HepG2 (cell line): ENCODE measurements around the gene CPT1A. TPM values are rescaled to one million over a fixed set of nuclear protein-coding genes. Genes with fewer than 3 reads are reported as not detected.

Experiments
- DNMT1 ChIP-seq: sonication (generic); formaldehyde crosslinking; IDR thresholded peaks from 2 replicates; pipeline ENCODE4 v1.5.1; 2020; ENCODE audit warnings: mild to moderate bottlenecking, missing genetic modification reagents
- MAFF ChIP-seq: IDR thresholded peaks from 2 replicates; pipeline ENCODE4 v1.6.1; 2011; ENCODE audit warnings: low read depth, low read length, improper control_type of control experiment
- MXI1 ChIP-seq: IDR thresholded peaks from 3 replicates; pipeline ENCODE4 v1.6.1; 2012; ENCODE audit warnings: low read depth, low read length, inconsistent platforms, borderline replicate concordance
- MYNN ChIP-seq: sonication (generic); formaldehyde crosslinking; IDR thresholded peaks from 2 replicates; pipeline ENCODE4 v1.4.0; 2020; ENCODE audit warnings: mild to moderate bottlenecking, low read depth, missing genetic modification reagents
- NR2F1 ChIP-seq, 2 experiments: fragments of 450-650 bp in 1 of 2; formaldehyde crosslinking in 1 of 2; IDR thresholded peaks; 2 replicates each; pipeline versions ENCODE4 v1.5.0 to v1.6.1; 2016 to 2020; ENCODE audit warnings: mild to moderate bottlenecking in 1 of 2, missing compliant biosample characterization in 1 of 2, missing genetic modification reagents in 1 of 2, moderate library complexity in 1 of 2
- NR2F6 ChIP-seq, 2 experiments: IDR thresholded peaks; 2 replicates each; pipeline ENCODE4 v1.6.1; 2016; ENCODE audit warnings: antibody characterized with exemption in 1 of 2, mild to moderate bottlenecking in 1 of 2
- PHB2 ChIP-seq: fragments of 450-650 bp; IDR thresholded peaks from 2 replicates; pipeline ENCODE4 v1.6.1; 2018; ENCODE audit not compliant: partially characterized antibody
- PHF5A ChIP-seq: IDR thresholded peaks from one replicate; pipeline ENCODE4 v1.6.1; 2018; ENCODE audit warnings: low read depth, missing genetic modification reagents; ENCODE audit not compliant: unreplicated experiment
- SKI ChIP-seq: fragments of 450-650 bp; IDR thresholded peaks from one replicate; pipeline ENCODE4 v1.6.1; 2018; ENCODE audit warnings: mild to moderate bottlenecking; ENCODE audit not compliant: partially characterized antibody
- TBL1XR1 ChIP-seq: fragments of 150-350 bp; IDR thresholded peaks from 2 replicates; pipeline ENCODE4 v1.6.1; 2014; ENCODE audit warnings: borderline replicate concordance, low read length; ENCODE audit not compliant: partially characterized antibody
- XRCC5 ChIP-seq: fragments of 200-400 bp; formaldehyde crosslinking; optimal IDR thresholded peaks from 2 replicates; pipeline ENCODE3; 2017; ENCODE audit warnings: mild to moderate bottlenecking, low read length
- ZNF33B ChIP-seq: sonication (generic); formaldehyde crosslinking; IDR thresholded peaks from 2 replicates; pipeline ENCODE4 v1.5.1; 2020; ENCODE audit warnings: mild to moderate bottlenecking, missing genetic modification reagents
- ZNF431 ChIP-seq: sonication (generic); formaldehyde crosslinking; IDR thresholded peaks from 2 replicates; pipeline ENCODE4 v1.9.0; 2022; ENCODE audit warnings: missing genetic modification reagents, low read depth, mild to moderate bottlenecking, borderline replicate concordance
- ZNF546 ChIP-seq: sonication (generic); formaldehyde crosslinking; conservative IDR thresholded peaks from 2 replicates; pipeline ENCODE4 v1.8.1; 2023; ENCODE audit warnings: mild to moderate bottlenecking, missing genetic modification reagents
- ZNF564 ChIP-seq: sonication (generic); formaldehyde crosslinking; IDR thresholded peaks from 2 replicates; pipeline ENCODE4 v1.8.1; 2023; ENCODE audit warnings: mild to moderate bottlenecking, missing genetic modification reagents
- ZNF589 ChIP-seq: sonication (generic); formaldehyde crosslinking; conservative IDR thresholded peaks from 2 replicates; pipeline ENCODE4 v1.8.0; 2022; ENCODE audit warnings: mild to moderate bottlenecking, moderate library complexity, missing genetic modification reagents
- polyA plus RNA-seq, 8 experiments: library from polyadenylated mRNA; depleted of rRNA in 3 of 8; stranded (reverse) in 7 of 8; unstranded in 1 of 8; fragments of >200 nt; fragmentation: Illumina TruSeq in 4 of 8; extraction: Trizol in 4 of 8; gene quantifications; 2 replicates each; pipeline versions ENCODE4 v1.2.1 to v1.2.3, GENCODE V29; 2011 to 2016; ENCODE audit warnings: low read depth in 4 of 8, missing spikeins in 1 of 8, mixed read lengths in 1 of 8; ENCODE audit not compliant: insufficient read depth in 1 of 8
- total RNA-seq, 5 experiments: library from RNA; depleted of rRNA; stranded (reverse); fragments of >200 nt; fragmentation: Illumina TruSeq; extraction: Trizol; gene quantifications; 2 replicates each; pipeline ENCODE4 v1.2.3, GENCODE V29; 2016; ENCODE audit warnings: low read depth in 1 of 5
- TF ChIP-seq, protein P1 (sequence below): sonication (generic); formaldehyde crosslinking; IDR thresholded peaks from 2 replicates; pipeline ENCODE4 v1.4.0; 2020; ENCODE audit warnings: mild to moderate bottlenecking, missing genetic modification reagents
- TF ChIP-seq, protein P2 (sequence below): sonication (generic); formaldehyde crosslinking; IDR thresholded peaks from 2 replicates; pipeline ENCODE4 v1.5.0; 2020; ENCODE audit warnings: missing genetic modification reagents, mild to moderate bottlenecking, borderline replicate concordance
- TF ChIP-seq, protein P3 (sequence below): sonication (generic); formaldehyde crosslinking; IDR thresholded peaks from 2 replicates; pipeline ENCODE4 v1.8.1; 2023; ENCODE audit warnings: missing genetic modification reagents, mild to moderate bottlenecking, borderline replicate concordance
- TF ChIP-seq, protein P4 (sequence below): sonication (generic); formaldehyde crosslinking; IDR thresholded peaks from 2 replicates; pipeline ENCODE4 v1.8.1; 2022; ENCODE audit warnings: mild to moderate bottlenecking, missing genetic modification reagents

CPT1A gene
- total and polyA plus RNA-seq, 2 of the 13 experiments (the other 11 are each of a cell fraction or from before 2014, with no cell fraction given): 7.0 to 7.1 TPM

DNA sequence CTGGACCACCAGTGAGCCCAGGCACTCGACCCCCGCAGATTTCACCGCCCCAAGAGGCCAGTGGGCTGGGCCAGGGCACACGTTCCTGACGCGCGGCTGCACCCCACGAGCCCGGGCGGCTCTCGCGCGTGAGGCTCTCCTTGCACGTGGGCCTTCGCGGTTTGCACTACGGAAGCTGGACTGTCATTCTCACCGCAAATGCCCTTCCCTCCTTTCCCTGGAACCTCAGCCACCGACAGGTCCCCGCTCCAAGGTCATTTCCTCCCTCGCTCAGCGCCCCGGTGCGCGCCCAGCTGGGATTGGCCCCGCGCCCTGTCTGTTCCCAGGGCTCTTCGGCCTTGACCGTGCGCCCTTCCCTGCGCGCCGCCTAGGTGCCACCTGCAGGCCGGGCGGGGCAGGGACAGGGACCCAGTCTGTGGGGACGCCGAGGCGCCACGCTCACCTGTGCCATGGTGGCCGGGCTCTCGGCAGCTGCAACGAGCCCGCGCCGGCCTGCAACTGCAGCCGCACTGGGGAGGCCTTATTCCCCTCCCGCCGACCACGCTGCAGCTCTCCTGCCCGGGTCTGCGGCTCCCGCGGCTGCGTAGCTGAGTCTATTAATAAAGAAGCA, 2.1 kb upstream of the CPT1A start (continued):
- TF ChIP-seq, protein P1, sequence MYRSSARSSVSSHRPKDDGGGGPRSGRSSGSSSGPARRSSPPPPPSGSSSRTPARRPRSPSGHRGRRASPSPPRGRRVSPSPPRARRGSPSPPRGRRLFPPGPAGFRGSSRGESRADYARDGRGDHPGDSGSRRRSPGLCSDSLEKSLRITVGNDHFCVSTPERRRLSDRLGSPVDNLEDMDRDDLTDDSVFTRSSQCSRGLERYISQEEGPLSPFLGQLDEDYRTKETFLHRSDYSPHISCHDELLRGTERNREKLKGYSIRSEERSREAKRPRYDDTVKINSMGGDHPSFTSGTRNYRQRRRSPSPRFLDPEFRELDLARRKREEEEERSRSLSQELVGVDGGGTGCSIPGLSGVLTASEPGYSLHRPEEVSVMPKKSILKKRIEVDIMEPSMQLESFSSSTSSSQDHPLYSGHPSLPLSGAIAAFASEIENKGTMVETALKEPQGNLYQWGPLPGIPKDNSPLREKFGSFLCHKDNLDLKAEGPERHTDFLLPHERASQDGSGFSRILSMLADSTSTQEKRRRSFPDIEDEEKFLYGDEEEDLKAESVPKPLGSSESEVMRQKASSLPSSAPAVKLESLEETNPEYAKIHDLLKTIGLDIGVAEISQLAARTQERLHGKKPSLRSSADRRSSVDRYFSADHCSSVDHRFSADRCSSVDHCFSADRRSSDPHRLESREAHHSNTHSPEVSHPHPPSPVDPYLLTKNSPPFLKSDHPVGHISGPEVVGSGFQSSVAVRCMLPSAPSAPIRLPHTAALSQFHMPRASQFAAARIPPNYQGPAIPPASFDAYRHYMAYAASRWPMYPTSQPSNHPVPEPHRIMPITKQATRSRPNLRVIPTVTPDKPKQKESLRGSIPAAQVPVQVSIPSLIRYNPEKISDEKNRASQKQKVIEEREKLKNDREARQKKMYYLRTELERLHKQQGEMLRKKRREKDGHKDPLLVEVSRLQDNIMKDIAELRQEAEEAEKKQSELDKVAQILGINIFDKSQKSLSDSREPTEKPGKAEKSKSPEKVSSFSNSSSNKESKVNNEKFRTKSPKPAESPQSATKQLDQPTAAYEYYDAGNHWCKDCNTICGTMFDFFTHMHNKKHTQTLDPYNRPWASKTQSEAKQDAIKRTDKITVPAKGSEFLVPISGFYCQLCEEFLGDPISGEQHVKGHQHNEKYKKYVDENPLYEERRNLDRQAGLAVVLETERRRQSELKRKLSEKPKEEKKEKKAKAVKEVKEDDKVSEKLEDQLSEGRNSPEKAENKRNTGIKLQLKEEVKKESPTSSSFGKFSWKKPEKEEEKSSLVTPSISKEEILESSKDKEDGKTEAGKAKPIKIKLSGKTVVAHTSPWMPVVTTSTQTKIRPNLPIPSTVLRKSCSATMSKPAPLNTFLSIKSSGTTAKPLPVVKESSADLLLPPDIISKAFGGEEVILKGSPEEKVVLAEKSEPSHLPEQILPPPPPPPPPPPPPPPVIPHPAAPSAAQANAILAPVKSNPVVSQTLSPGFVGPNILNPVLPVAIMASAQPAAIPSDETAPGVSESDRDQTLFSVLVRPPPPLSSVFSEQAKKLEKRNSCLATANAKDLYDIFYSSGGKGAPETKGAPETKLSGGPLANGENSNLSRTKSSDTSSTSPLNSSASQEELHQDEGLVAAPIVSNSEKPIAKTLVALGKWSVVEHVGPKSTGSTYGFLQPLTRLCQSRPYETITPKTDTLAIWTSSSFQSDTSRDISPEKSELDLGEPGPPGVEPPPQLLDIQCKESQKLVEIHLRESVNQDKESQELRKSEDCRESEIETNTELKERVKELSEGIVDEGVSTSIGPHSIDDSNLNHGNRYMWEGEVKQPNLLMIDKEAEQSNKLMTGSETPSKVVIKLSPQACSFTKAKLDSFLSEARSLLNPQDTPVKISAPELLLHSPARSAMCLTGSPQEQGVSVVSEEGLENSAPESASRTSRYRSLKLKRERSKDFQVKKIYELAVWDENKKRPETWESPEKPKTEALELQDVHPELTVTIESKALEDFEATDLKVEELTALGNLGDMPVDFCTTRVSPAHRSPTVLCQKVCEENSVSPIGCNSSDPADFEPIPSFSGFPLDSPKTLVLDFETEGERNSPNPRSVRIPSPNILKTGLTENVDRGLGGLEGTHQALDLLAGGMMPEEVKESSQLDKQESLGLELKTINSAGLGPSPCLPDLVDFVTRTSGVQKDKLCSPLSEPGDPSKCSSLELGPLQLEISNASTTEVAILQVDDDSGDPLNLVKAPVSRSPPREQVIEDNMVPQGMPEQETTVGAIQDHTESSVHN (CRISPR knock-in tag): peak; percentile 77; the same call in 1 of the 2 replicates
- TF ChIP-seq PHF5A (CRISPR knock-in tag) (peak; percentile 46), NR2F1 (CRISPR knock-in tag; IDR thresholded peaks at IDR 0.05) (peak; percentile 95 to 96), XRCC5 (peak; percentile 79), MAFF (no peak), MYNN (no peak), DNMT1 (CRISPR knock-in tag) (peak; percentile 86; the same call in 1 of the 2 replicates), NR2F6 (IDR thresholded peaks at IDR 0.05) (peak; percentile 53), NR2F6 (CRISPR knock-in tag; IDR thresholded peaks at IDR 0.05) (peak; percentile 96), ZNF33B (CRISPR knock-in tag) (0 out of 2 replicates have a peak, but pooled peaks have one; percentile 37), ZNF546 (CRISPR knock-in tag) (peak; percentile 76), ZNF589 (CRISPR knock-in tag) (peak; percentile 94), PHB2 (no peak), SKI (peak; percentile 98), MXI1 (peak; percentile 79; the same call in 1 of the 3 replicates), TBL1XR1 (peak; percentile 95), ZNF431 (CRISPR knock-in tag) (no peak), ZNF564 (CRISPR knock-in tag) (peak; percentile 74; the same call in 1 of the 2 replicates)
- TF ChIP-seq, protein P2, sequence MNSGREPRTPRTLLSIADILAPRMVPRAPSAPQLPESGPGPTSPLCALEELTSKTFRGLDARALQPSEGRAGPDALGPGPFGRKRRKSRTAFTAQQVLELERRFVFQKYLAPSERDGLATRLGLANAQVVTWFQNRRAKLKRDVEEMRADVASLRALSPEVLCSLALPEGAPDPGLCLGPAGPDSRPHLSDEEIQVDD (CRISPR knock-in tag): peak; percentile 41; the same call in 1 of the 2 replicates
- TF ChIP-seq, protein P3, sequence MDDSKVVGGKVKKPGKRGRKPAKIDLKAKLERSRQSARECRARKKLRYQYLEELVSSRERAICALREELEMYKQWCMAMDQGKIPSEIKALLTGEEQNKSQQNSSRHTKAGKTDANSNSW (CRISPR knock-in tag): no peak
- TF ChIP-seq, protein P4, sequence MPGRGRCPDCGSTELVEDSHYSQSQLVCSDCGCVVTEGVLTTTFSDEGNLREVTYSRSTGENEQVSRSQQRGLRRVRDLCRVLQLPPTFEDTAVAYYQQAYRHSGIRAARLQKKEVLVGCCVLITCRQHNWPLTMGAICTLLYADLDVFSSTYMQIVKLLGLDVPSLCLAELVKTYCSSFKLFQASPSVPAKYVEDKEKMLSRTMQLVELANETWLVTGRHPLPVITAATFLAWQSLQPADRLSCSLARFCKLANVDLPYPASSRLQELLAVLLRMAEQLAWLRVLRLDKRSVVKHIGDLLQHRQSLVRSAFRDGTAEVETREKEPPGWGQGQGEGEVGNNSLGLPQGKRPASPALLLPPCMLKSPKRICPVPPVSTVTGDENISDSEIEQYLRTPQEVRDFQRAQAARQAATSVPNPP (CRISPR knock-in tag): 0 out of 2 replicates have a peak, but pooled peaks have one; percentile 32
